Stimulated activated CD4-positive, alpha-beta T cell treated with anti-CD3 and anti-CD28 coated beads, Interleukin-12 subunit alpha, Interleukin-12 subunit beta, amount 100 ng/mL, for 4 hours (primary cell): Measurements from ENCODE around the gene TMCC1.
"Not testable (repeated sequence)": the region's sequence is repeated elsewhere in the genome, so short reads cannot be mapped to it uniquely, and the experiment has no call there.

Source experiments
- DNase-seq: peaks from one replicate; pipeline ENCODE4 v3.0.0-alpha.2; 2020

TMCC1 gene

DNA sequence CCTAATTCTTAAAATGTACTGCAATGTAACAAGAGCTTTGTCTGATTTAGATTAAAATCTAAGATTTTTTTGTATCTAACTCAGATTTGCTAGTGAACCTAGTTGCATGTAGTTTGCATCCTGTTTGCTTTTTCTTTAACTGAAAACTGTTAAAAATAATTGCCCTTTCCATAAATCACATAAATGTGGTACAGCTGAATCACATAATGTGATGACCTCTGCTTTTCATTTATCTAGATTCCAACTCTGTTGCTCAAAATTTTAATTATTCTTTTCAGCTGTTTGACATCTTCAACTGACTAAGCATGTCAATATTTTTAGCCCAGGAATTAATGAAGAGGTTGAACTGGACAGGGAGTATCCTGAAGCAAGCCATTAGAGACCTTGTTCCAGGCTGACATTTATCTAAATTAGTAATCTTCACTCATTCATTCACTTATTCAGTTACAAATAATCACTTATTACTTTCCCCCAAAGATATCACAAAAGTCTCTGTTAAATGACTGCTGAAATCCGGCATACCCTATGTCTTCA, 185.1 kb downstream of the TMCC1 start:
- no peak for DNase-seq

GRCh38 chr3:129705274-129705673, 188.2 kb downstream of the TMCC1 start:
- no peak for DNase-seq

DNA sequence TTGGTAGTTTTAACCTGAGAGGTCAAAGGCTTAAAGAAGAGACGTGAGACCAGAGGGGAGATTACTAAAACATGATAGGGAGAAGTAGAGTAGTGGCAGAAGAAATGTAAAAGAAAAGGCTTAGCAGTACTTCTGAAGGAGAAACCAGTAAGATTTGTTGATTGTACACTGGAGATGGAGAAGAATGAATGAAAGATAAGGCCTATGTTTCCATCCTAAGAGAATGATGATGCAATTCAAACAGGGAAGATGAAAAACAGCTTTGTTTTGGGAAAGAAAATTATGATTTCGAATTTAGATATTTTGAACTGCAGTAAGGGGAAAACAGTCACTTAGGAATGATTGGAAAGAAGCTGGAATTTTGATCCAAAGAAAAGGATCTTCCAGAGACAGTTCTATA, 189.6 kb downstream of the TMCC1 start:
- no peak for DNase-seq

DNA sequence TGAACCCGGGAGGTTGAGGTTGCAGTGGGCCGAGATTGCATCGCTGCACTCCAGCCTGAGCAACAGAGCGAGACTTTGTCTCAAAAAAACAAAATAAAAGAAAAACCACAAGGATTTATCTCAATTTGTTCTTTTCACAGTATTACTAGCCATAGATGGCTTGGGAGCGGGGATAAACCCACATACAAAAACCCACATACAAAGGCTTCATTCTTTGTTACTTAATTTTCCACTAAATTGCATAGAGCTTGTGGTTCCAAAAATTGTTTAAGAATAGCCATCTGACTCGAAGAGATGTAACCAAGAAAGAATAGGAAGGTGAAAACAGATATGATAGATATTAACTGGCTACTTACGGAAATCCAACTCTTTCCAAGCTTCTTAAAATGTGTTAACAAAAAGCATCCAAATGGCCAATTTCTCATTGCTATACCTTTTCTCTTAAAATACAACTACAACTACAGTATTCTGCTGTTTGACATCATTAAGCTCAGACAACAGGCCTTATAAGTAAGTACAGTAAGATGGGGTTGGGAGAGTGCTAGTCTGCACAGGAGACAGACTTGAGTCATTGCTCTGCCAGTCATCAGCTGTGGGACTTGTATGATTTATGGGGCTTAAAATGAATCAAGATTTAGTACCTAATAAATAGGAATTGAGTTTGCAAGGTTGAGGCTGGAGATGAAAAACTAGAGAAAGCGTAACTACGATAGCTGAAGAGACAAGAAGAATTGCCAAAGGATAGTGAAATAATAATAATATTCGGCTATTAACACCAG, 190.4 kb downstream of the TMCC1 start:
- DNase-seq, result no peak

DNA sequence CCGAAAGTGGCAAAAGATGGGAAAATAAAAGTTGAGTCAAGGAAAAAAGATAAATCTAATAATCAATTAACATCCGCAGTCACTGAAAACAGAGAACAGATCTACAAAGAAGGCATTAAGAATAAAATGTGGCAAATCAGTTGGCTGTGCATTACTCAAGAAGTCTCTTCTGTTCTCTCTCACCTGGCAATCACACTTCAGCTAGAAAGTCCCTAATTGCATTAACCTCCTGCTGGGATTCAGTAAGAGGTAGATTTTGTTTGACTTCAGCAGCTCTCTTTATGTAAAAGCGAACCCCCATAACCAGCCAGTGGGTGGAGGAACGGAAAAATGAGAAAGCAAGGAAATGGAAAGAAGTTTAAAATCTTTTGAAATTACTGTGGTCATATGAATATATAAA, 192.3 kb downstream of the TMCC1 start:
- DNase-seq, result no peak

- no peak for DNase-seq
These were observed 193.9 kb downstream of the TMCC1 start for GRCh38 chr3:129699612-129700011.

- DNase-seq, result no peak
These were observed 194.3 kb downstream of the TMCC1 start for GRCh38 chr3:129699199-129699598.

GRCh38 chr3:129697229-129697969, 196.1 kb downstream of the TMCC1 start:
- DNase-seq, result no peak

- not testable (repeated sequence) for DNase-seq
These were observed 197.1 kb downstream of the TMCC1 start for GRCh38 chr3:129696430-129696829.

GRCh38 chr3:129695230-129695629, 198.3 kb downstream of the TMCC1 start:
- DNase-seq, result no peak

DNA sequence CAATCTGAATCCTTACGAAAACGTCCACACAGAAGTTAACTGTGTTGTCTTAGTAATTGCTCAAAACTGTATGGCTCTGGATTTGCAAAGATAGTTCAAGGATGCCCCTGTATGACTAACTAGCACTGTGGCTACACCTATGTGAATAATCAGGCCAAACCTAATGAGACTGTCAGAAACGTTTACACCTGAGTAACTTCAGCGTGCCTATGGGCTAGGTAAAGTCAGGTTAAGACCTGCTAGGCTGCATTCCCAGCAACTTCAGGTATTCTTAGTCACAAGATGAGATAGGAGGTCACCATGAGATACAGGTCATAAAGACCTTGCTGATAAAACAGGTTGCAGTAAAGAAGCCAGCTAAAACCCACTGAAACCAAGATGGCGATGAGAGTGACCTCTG, 199.3 kb downstream of the TMCC1 start:
- no peak for DNase-seq

DNA sequence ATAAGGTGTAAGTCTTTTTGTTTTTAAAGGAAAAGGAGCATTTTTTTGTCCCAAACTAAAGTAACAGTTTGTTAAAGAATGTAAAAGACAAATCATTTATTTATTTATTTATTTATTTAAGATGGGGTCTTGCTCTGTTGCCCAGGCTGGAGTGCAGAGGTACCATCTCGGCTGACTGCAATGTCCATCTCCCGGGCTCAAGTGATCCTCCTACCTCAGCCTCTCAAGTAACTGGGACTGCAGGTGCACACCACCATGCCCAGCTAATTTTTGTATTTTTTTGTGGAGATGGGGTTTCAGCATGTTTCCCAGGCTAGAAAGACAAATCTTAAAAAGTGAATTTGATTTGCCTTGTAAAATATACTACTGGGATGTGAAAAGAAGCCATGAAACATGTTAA, 200.8 kb downstream of the TMCC1 start:
- DNase-seq, result no peak

DNA sequence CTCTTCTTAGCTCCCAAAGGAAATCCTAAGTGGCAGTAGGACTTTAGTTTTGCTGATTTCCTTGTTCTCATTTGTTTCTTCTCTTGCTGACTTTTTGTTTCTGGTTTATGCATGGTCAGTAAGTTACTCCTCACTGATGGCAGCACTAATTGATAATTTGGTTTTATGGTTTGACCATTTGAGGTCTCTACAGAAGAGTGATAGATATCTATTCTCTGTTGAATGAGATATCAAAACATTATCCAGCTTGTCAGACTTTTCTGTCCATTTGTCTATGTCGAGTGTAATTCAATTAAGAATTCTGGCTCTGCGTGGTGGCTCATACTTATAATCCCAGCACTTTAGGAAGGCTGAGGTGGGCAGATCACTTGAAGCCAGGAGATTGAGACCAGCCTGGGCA, 202.5 kb downstream of the TMCC1 start:
- no peak for DNase-seq

DNA sequence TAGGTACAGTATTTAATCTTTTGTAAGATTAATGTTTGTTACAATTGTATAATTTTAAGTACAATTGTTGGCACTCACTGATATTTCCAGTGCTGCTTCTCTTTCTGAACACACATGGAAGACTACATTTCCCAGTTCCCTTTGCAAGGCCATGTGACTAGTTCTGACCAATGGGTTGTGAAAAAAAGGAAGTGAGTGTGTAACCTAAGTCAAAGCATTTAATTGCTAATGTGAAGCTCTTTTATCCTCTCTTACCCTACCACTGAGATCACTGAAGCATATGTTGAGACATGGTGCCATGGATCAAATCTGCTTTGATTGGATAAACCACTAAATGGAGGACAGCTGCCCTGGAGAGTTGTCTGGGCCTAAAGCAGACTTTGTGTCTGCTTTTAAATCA, 203.1 kb downstream of the TMCC1 start:
- no peak for DNase-seq

DNA sequence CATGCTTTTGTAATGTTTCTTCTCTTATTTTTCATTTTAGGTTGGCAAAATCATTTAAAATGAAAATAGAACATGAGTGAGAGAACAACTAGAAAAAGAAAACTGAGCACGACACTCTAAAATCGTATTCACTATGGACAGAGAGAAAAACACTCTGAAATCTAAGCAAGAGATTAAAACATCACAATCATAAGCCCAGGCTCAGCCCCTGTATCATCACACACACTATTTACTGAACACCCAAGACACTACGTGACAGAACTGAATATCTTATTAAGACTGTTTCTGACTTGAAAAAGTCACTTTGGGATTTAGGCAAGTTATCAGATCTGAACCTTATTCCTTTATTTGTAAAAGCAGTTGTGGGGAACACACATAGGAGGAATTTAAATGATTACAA, 204.5 kb downstream of the TMCC1 start:
- DNase-seq, result no peak

GRCh38 chr3:129688271-129688895, 205.1 kb downstream of the TMCC1 start:
- DNase-seq, result no peak

DNA sequence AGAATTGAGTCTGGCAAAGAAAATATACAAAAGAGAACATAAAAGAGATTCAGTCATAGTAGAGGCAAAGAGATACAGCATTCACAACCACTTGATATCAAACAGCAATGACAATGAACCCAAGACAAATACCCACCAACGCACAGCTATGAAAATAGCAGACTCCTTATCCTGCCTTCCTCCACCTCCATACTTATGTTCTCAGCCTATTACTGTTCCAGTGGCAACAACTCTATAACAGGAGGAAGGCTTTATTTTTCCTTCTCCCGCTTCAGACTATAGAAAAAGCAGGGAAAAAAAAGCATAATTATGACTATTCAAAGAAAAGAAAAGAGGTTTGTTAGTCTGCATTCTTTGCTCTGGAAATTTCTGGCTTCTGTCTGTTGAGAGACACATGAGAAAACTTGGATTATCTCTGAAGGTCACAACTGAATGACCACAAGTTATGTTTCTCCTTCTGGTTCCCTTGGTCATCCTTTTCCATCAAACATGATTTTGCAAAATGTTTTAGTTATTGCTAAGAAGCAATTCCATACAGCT, 205.9 kb downstream of the TMCC1 start:
- no peak for DNase-seq

DNA sequence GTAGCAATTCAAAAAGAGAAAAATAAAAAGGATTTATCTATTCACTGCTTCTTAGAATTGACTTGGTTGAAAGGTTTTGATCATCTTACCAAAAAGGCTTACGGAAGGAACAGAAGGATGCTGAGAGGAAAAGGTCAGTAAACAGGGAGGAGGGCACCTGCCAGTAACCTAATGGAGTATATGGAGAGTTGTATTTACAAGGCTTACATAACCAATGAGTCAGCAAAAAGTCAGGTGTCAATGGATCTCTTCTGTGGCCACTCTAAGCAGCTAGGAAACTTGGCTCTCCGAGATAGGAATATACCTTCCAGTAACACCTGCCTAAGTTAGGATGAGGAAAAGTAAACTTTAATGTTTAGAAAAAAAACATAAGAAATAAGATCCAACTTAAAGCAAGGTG, 206.6 kb downstream of the TMCC1 start:
- DNase-seq, result no peak

- no peak for DNase-seq
These were observed 209.2 kb downstream of the TMCC1 start for GRCh38 chr3:129684270-129684669.

- DNase-seq, result no peak
These were observed 210.3 kb downstream of the TMCC1 start for GRCh38 chr3:129683201-129683600.

GRCh38 chr3:129676985-129677384, 216.5 kb downstream of the TMCC1 start:
- no peak for DNase-seq

GRCh38 chr3:129674798-129675123, 218.8 kb downstream of the TMCC1 start:
- DNase-seq, result not testable (repeated sequence)
